Activated CD8-positive, alpha-beta memory T cell treated with anti-CD3 and anti-CD28 coated beads for 4 hours (primary cell): ENCODE data around the gene MAGEB4.

Source experiments
- DNase-seq, 2 donors: peaks; one replicate each; pipeline ENCODE4 v3.0.0-alpha.2; 2020; ENCODE audit warnings: low read depth in 2 of 2

MAGEB4 gene

GRCh38 chrX:30283456-30284200 is 41.8 kb downstream of the MAGEB4 start:
- DNase-seq, result no peak
